HG02981 (cell line): ENCODE data around the gene RBM20.
A peak's percentile ranks its signal among the peaks of the same experiment; 100 is the strongest.

Experiments used
- ATAC-seq: cut with Tn5 transposase; IDR thresholded peaks from one replicate; pipeline ENCODE4 v1.9.1; 2021; ENCODE audit warnings: mild to moderate bottlenecking, moderate library complexity; ENCODE audit not compliant: unreplicated experiment

The RBM20 gene

GRCh38 chr10:110845192-110845755, 201.1 kb downstream of the RBM20 start:
- ATAC-seq = no peak

GRCh38 chr10:110845756-110846620, 201.9 kb downstream of the RBM20 start:
- ATAC-seq = no peak

GRCh38 chr10:110847374-110847773, 203.2 kb downstream of the RBM20 start:
- ATAC-seq = no peak

- ATAC-seq = no peak
Observed at GRCh38 chr10:110848106-110848505, 204.0 kb downstream of the RBM20 start.

- ATAC-seq = no peak
Observed at GRCh38 chr10:110850099-110850498, 206.0 kb downstream of the RBM20 start.

GRCh38 chr10:110851020-110851612, 207.0 kb downstream of the RBM20 start:
- no peak for ATAC-seq

- ATAC-seq = no peak
Observed at GRCh38 chr10:110852255-110852896, 208.2 kb downstream of the RBM20 start.

- ATAC-seq = no peak
Observed at GRCh38 chr10:110852947-110853346, 208.8 kb downstream of the RBM20 start.

- ATAC-seq = no peak
Observed at GRCh38 chr10:110853921-110854605, 209.9 kb downstream of the RBM20 start.

- peak; percentile 45 for ATAC-seq
Observed at GRCh38 chr10:110857265-110858171, 213.4 kb downstream of the RBM20 start.

GRCh38 chr10:110858297-110858934, 214.3 kb downstream of the RBM20 start:
- no peak for ATAC-seq

GRCh38 chr10:110859206-110859972, 215.3 kb downstream of the RBM20 start:
- ATAC-seq = no peak

GRCh38 chr10:110859973-110860376, 215.8 kb downstream of the RBM20 start:
- ATAC-seq = no peak

GRCh38 chr10:110860576-110861241, 216.6 kb downstream of the RBM20 start:
- ATAC-seq = peak; percentile 46

- ATAC-seq = no peak
Observed at GRCh38 chr10:110861476-110861875, 217.3 kb downstream of the RBM20 start.

- no peak for ATAC-seq
Observed at GRCh38 chr10:110861930-110862649, 218.0 kb downstream of the RBM20 start.

- ATAC-seq = no peak
Observed at GRCh38 chr10:110862961-110863360, 218.8 kb downstream of the RBM20 start.
